NCI-H524 (cell line): Measurements from ENCODE around the gene SH3BP2.

ENCODE experiments used
- DNase-seq, 2 experiments: peaks; one replicate each; lab custom pipeline; 2025; lab: John Stamatoyannopoulos, UW

SH3BP2 gene

DNA sequence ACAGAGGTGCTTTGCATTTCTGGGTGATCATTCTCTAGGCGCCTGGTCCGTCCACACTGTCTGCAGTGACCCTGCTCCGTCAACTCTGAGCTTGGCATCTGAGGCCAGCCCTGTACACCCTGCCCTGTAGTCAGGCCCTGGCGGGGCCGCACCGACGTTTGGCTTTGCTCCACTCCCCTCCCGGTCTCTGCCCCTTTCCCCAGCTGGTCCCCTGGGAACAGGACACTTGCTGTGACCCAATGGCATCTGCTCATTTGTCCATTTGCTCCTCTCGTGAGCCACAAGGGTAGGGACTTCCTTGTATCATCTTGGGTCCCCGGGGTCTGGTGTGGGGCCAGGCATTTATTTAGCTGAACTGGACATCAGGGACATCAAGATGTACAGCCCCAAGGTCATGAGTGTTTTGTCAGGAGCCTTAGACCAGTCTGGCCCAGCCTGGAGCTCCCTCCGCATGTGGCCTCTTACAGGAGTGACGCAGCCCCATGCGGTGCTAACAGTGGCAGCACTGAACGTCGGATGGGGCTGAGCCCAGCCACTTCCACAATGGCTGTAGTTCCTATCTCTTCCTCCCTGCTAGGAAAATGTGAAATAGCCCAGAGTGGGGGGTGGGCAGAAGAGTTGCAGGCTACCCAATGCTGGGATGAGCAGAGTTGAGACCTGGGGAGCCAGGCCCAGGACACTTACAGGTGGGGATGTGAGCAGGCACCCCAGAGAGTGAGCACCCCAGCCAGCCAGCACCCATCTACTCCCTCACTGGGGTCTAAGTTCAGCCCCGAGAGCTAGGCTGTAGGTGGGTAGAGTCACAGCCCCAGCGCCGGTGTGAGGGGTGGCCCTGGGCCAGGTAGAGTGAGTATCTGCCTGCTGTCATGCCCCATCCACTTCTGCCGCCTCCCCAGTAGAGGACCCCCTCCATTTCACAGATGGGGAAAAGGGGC, 2.0 kb upstream of the SH3BP2 start:
- no peak for DNase-seq

DNA sequence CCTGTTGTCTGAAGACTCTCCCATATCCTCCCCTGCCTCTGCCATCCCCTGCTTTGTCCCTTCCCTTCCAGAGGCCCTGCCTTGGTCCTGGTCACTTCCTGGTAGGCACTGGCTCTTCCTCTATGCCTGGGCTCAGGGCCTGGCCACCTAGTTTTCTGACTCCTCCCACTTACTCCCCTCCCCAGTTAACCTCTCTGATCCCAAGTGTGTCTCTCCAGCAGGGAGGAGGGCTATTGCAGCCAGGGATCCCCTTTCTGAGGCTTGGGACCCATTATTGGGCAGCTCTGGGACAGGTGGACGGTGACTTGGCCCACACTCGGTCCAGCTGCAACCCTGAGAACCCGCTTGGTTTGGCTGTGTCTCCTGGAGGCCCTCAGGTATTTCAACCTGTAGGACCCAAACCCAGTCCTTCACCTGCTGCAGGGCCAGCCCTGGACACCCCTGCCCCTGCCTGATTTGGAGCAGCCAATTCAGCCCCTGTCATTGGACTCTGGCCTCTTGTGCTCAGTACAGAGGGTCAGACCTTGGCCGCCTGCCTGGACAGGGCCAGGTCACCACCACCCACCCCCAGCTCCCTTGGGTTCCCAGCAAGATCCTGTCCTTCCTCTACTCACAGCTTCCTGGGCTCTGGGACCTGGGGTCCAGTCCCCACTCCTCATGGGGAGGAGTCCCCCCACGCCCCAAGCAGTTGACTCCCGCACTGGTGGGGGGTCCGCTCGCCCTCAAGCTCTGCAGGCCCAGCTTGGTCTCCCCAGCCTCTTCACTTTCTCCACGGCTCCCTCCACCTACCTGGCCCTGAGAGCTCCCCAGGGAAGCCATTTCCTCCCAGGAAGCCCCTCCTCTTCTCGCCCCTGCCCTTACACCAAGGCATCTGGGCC, 1.1 kb upstream of the SH3BP2 start:
- DNase-seq: no peak

DNA sequence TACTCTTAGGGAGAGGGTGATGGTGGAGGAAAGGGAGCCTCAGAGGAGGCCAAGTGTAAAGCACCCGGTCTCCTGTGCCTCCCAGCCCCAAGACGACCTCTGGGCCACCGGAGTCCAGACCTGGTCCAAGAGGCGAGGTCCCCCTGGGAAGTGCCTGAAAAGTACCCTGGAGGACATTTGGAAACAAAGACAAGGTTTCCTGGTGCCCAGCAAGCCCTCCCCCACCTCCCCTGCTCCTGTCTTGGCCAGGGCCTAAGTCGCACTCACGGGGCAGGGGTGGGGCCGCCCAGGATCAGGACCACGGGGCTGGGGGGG, 532 bp upstream of the SH3BP2 start:
- DNase-seq: no peak

DNA sequence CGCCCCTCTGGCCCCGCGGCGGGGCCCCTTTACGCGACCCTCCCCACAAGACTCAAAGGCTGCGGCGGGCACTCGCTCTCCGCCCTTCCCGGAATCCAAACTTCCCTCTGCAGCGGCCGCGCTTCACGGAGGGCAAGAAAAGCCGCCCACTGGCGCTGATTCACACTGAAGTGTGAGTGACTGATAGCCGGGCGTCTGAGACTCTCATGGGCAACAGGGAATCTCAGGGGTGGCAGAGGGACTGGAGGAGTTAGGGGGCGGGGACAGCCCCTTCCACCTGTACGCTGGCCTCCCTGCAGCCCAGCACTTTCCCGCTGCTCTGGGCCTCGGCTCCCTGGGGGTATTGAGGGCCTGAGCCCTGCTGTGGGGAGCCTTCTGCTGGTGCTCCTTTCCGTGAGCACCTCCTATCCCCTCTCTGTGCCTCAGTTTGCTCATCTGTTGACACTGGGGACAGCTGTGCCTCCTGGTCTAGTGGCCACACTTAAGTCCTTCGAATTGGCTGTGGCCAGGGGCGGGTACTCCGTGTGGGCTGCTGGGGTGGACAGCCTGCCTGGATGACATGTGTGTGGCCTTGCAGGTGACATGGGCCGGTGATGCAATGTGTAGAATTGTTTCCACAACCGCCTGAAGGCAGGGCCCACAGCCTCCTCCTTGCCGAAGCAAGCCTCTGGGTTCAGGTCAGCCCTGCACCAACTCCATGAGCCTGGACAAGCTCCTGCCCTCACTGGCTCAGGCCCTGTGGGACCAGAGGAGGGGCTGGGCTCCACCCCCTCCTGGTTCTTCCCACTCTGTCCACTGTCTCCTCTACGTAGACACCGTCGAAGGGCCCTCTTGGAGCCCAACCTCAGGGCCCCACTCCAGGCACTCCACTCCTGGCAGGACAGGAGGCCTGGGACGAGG, 951 bp downstream of the SH3BP2 start:
- no peak for DNase-seq

DNA sequence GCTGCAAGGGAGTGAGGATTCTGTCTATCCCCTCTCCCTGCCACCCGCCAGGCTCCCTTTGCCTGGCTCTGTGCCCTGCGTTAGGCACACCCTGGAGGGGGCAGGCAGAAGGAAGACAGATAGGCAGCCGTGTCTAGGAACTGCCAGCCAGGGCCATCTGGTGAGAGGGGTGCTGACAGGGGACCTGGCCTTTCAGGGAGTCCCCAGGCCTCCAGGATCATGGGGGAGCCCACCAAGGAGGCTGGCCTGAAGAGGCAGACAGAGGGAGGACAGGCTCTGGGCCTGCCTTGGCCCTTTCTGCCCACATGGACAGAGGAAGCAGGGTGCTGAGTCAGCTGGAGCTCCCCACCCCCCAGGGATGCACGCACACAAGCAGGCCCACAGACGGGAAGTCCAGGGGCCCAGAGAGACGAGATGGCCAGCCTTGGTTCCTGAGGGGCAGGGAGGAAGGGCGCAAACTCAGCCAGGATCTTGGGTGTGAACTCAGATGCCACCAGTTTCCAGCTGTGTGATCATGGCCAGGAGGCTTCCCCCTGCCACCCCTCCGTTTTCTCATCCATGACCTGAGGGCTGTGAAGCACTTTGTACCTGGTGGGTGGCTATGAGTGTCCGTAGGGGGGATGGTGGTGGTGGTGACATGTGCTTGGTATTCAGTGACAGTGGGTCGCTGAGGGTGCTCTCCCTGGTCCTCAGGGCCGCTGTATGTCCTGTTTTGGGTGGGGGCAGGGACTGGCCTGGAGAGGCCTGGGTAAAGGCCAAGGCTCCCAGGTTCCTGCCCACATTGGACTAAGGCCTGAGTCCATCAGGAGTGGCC, 1.8 kb downstream of the SH3BP2 start:
- peak in 1 of 2 experiments; percentile 12 for DNase-seq

DNA sequence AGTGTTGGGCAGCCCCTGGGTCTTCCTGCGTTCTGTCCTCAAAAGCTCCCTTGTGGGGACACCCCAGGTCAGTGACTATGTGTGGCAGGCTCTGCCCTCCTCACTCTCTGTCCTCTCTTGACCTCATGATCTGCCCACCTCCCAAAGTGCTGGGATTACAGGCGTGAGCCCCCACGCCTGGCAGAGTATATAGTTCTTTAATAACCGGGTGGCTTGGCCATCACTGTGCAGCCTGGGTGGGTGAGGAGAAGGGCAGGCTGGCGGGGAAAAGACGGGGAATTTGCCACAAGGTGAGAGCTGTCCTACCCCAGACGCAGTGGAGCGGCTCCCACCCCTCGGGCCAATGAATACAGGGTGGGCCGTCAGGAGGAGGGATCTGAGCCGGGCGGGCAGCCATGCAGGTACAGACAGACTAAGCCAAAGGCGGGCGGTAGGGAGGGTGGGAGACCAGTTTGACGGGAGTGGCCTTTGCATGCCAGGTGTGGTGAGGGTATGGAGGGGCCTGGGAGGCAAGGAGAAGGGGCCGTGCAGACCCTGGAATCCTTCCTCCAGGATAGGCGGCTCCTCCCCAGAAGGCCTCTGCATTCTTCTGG, 2.5 kb downstream of the SH3BP2 start:
- DNase-seq: no peak

DNA sequence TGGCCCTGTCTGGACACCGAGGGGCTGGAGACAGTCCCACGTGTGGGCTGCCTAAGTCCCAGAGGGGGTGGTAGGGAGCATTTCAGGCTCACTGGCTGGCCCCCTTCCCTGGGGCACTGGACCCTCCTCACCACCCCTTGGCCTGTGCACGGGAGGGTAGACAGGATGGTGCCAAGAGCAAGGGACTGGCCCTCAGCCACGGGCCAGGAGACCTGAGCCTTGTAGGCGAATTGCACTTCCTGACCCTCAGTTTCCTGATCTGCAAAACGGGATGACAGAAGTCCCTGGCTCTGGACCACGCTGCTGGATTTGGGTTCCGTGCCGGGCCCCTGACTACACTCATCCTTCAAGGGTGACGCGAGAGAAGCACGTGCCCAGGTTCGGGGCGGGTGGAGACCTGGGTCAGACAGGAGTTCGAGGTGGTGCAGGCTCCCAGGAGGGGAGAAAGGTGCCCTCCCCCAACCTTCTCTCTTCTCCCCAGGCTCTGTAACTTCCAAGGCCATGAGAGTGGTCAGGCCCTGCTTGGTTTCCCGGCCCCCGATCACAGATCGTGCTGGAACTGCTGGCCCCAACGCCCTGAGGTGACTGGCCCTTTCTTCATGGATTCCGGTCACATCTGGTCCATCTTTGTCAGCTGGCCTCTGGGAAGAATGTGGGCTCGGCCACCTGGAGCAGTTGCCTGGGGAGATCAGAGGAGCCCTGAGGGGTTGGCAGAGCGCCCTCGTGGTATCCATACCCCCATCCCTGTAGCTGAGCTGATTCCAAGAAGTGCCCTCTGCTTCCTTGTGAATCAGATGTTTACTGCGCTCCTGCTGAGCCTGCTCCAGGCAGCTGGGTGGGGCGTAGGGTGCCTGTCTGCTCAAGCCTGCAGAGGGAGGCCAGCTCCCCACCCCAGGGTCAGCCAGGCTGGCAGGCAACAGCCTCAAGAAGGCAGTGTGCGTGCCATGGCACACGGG, 3.3 kb downstream of the SH3BP2 start:
- peak in 1 of 2 experiments; percentile 40 for DNase-seq

DNA sequence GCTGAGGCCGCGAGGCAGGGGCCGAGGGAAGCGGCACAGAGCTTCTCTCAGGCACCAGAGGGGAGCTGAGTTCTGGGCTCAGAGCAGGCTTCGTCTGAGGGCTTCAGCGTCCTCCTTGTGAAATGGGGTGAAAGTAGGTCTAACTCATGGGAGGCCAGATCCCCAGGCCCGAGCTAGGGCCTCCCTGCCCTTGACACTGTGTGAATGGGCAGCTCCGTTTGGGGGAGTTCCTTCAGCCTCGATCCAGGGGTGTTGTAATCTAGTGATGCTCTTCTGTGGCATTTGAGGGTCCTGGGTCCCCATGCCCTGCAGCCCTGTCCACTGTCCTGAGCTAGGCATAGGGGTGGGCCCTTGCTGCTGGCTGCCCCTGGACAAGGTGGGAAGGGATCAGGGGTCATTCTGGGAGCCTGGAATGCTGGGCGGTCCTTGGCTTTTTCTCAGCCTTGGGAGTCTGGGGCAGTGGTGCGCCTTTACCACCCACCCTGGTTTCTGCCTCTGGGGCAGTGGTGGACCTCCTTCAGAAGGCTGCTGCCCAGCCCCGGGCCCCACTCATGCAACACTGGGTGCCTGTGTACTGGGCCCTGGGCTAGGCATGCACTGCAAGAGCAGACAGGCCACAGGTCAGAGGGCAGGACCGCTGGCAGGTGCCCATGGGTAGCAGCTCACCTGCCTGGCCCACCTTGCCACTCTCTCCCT, 4.1 kb downstream of the SH3BP2 start:
- DNase-seq: no peak

DNA sequence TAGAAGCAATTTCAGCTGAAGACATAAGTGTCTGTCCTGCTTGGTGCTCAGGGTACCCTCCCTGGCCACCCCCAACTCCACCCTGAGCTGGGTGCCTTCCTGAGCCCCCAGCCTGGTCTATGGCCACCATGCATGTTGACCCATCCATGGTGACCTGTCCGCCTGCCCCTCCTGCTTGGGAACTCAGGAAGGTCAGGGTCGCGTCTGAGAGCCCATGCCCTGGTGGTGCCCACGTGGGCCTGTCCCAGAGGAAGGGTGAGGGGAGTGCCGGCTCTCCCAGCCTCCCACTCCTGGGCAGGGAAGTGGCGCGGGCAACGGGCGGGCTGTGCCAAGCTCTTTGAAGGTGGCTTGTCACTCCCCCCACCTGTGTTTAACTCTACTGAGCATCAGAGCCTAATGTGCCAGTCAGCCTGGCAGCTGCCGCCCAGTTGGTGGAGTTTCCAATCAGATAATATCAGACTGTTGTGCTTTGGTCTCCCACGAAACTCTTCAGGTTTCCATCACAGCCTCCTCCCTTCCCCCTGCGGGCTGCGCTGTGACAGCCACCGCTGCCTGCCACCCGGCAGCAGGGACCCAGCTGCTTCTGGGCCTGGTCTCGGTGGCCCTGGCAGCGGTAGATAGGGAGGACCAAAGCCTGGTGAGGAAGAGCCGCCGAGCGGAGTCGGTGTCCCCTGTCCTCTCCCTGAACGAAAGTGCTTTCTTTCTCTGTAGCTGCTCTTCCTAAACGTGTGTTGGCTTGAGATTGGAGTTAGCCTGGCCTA, 4.8 kb downstream of the SH3BP2 start:
- no peak for DNase-seq

DNA sequence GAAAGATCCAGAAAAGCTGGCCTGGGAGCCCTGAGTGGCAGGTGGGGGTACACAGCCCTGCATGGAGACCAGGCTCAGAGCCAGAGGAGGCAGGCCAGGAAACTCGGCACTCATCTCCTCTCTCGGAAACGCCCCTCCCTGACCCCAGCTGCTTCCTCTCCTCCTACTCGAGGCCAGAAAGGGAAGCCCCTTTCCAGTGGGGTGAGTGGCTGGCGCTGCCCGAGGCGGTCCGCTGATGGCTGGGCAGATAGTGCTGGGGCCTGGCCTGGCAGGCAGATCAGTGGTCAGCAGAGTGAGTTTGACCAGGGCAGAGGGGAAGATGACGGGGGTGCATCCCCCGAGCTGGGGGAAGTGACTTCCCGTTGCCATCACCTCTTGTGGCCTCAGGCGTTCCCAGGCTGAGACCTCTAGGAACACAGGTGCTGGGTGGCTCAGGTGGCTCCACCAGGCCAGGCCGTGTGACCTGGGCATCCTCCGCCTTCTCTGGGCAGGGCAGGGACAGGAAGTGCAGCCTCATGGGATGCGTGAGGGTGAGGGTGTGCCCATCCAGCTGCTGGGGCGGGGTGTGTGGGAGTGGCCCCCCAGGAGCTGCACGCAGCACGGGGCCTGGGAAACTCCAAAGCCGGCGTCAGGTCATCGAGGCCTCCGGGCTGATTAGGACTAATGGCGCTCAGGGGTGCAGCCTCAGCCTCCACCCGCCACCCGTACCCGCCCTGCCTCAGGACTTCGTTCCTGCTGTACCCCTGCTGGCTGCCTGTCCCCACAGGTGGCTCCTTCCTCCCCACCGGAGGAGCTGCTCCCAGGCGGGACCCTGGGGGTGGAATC, 5.7 kb downstream of the SH3BP2 start:
- DNase-seq: no peak

DNA sequence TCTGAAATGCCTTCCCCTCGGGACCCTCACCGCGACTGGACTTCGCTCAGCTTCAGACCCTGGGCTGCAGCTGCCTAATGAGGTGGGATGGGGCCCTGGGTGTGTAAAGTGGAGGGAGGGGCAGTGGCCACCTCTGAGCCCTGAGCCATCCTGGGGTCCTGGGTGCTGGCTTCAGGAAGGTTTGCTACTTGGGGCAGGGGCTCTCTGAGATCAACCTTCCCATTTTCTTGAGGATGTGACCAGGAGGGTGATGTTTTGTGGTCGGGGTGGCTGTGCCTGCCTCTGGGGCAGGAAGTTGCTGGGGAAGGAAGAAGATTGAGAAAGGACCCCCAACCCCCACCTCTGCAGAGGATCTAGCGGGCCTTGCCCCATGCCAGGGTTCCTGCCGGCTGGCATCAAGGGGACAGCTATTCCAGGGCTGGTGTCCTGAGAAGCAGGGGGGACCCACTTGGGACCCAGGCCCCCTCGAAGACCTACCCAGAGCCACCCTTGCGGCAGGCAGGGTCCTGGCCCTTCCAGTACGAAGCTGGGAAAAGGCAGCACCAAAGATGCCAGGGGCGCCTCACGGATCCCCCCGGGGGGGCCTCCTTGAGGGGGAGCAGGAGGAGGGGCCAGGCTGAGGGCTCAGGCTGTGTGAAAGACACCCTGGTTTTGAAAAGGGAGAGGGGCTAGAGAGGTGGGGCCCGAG, 6.5 kb downstream of the SH3BP2 start:
- no peak for DNase-seq

DNA sequence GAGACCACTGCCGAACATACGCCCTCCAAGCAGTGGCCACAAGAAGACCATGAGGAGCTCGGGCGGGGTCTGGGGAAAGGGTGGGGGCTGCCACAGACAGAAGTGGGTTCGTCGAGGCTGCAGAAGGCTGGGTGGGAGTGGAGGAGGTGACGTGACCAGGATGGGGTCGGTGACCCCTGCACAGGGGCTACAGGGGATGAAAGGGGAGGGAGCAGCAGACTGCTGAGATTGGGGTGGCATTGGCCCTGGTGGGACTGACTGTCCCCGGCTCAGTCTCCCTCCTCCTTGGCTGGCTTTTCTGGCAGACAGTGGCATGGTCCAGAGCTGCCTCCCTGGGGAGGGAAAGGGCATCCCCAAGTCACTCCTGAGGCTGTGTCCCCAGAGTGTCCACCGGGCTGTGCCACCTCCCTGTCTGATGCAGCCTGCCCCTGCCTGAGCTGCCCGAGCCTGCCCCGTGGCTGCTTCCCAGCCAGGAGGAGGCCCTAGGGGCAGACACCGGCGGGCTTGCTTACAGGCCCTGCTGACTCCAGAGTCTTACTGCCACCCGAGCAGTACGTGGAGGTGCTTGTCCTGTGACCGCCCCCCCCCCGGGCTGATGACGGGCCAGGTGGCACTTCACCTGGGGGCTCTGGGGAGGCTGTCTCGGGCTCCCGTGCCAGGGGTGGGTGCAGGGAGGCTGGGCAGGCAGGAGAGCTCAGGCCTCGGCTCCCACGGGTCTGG, 7.2 kb downstream of the SH3BP2 start:
- DNase-seq: no peak

DNA sequence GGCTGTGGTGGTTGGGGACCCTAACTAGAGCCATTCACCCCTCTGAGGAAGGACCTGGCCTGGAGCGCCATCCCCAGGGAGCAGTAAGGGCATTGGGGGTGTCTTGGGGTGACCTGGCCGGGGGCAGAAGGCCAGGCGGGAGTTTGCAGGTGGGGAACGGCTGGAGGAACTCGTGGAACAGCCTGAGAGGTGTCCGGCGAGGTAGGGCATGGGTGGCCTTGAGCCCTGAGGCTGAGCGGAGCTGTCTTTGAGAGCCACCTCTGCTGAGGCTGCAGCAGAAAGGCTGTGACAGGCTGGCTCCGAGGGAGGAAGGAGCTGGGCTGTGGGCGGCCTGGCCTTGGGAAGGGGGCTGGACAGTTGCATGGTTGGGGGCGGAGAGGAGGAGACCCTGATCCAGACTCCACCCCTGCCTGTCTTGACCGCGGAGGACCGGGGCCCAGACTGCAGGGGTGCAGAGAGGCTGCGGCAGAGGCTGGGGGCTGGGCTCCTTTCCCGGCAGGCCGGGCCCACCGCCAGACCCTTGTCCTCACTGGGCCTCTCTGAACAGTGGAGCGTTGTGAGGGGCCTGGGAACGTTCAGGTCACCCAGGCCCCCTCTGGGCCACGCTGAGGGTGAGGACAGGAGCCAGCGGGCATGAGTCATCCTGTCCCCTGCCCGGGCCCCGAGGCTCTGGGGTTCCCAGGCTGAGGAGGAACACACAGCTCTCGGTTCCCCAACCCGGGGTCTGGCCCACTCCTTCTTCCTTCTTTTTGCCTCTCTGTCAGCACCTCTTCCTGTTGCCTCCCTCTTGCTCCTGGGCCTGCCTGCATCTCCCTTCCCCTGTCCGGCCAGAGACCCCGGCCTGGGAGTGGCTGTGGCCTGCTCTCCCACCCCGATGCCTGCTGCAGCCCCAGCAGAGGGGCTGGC, 8.1 kb downstream of the SH3BP2 start:
- DNase-seq: no peak

DNA sequence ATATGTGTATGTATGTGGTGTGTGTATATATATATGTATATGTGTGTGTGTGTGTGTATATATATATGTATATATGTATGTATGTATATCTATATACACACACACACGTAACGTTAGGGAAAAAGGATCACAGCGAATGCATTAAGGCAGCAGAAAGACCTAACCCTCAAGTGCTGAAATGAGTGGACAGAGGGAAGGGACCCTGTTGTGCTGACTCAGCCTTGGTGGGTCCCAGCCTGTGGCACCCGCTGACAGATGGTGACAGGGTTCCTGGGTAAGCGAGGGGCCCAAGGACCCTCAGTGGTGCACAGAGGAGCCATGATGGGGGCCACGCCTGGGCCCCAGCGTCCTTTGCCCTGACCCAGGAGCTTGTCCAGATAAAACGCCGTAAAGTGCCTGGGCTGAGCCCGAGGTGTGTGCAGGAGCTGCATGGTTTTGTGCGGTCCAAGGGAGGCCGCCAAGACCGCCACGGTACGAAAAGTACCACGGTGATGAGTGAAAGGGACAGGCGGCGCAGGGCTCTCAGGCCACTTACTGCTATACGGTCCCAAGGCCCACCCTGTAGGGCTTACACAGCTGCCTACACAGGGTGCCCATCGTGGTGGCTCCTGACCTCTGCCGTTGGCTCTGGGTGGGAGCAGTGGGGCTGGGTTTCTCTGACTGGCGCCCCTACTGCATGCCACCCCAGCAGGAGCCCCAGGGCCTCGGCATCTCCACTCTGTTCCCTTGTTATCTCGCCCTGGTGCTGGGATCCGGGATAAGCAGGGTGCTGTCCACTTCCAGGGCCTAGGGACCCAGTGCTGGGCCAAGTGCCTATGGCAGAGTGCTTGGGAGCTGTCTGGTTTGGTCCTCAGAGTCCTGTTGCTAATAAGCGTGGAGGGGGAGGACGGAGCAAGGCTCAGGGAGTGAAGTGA, 10.0 kb downstream of the SH3BP2 start:
- no peak for DNase-seq
